Endothelial cell of umbilical vein (primary cell): ENCODE measurements around the gene MCCC2. TPM values are rescaled to one million over a fixed set of nuclear protein-coding genes. Genes with fewer than 3 reads are reported as not detected.

ENCODE experiments used
- BruUV-seq: library from RNA; stranded (reverse); fragments of 400-500 nt; replicated peaks from 2 replicates; lab custom pipeline; 2021; lab: Mats Ljungman, UMichigan
- CTCF ChIA-PET: fragments of 300-600, 350-600 bp; sonication (Branson Sonifier 250); formaldehyde crosslinking; loops from one replicate; lab custom pipeline; 2021; ENCODE audit warnings: antibody characterized with exemption, inconsistent platforms; lab: Charles Lee
- POLR2A ChIA-PET: fragments of 300-600, 350-600 bp; sonication (Branson Sonifier 250); formaldehyde crosslinking; loops from one replicate; lab custom pipeline; 2021; ENCODE audit warnings: antibody characterized with exemption, inconsistent platforms; lab: Charles Lee
- DNase-seq: peaks from one replicate; pipeline ENCODE4 v3.0.0-alpha.2; 2011; ENCODE audit warnings: low read depth, low spot score
- FAIRE-seq: peaks from 2 replicates; lab custom pipeline; 2011; peaks lifted over from hg19 to GRCh38; lab: Jason Lieb, UNC
- H2AFZ ChIP-seq: 2 replicates; pipeline ENCODE4 v1.6.0; 2012; ENCODE audit warnings: low read depth, low read length, control low read depth, inconsistent platforms
- H3K27ac ChIP-seq: 2 replicates; pipeline ENCODE4 v1.5.1; 2011; ENCODE audit warnings: low read depth, mild to moderate bottlenecking, control low read depth, low read length, moderate library complexity; ENCODE audit not compliant: insufficient read depth
- H3K27me3 ChIP-seq, 2 experiments: 2 replicates each; pipeline versions ENCODE4 v1.6.0 to v1.6.1; 2011; ENCODE audit warnings: low read length in 2 of 2, mixed read lengths in 1 of 2; ENCODE audit not compliant: control insufficient read depth in 2 of 2, insufficient read depth in 2 of 2
- H3K36me3 ChIP-seq, 2 experiments: 2 replicates in 1 of 2; 3 replicates in 1 of 2; pipeline ENCODE4 v1.5.1; 2011; ENCODE audit warnings: low read length in 2 of 2, mild to moderate bottlenecking in 1 of 2, moderate library complexity in 1 of 2; ENCODE audit not compliant: control insufficient read depth in 2 of 2, insufficient read depth in 2 of 2; ENCODE audit errors: extremely low read depth in 1 of 2
- H3K4me1 ChIP-seq: 3 replicates; pipeline ENCODE4 v1.5.1; 2011; ENCODE audit warnings: mild to moderate bottlenecking, low read length; ENCODE audit not compliant: control insufficient read depth, insufficient read depth; ENCODE audit errors: extremely low read depth
- H3K4me2 ChIP-seq: 2 replicates; pipeline ENCODE4 v1.6.1; 2011; ENCODE audit warnings: low read length, control low read depth, mixed read lengths; ENCODE audit not compliant: insufficient read depth
- H3K4me3 ChIP-seq, 3 experiments: fragments of 200-600 bp in 1 of 3; sonication (generic), shearing (Covaris generic) in 1 of 3; replicated peaks in 1 of 3; 2 replicates each; pipeline ENCODE4 v1.5.1; 2011 to 2016; ENCODE audit warnings: control low read depth in 3 of 3, low read length in 3 of 3, mild to moderate bottlenecking in 2 of 3, inconsistent platforms in 1 of 3, low read depth in 1 of 3, moderate library complexity in 1 of 3; ENCODE audit not compliant: insufficient read depth in 1 of 3
- H3K79me2 ChIP-seq: 2 replicates; pipeline ENCODE4 v1.6.0; 2012; ENCODE audit warnings: low read length, inconsistent platforms; ENCODE audit not compliant: control insufficient read depth, insufficient read depth
- H3K9ac ChIP-seq: replicated peaks from 2 replicates; pipeline ENCODE3; 2011; ENCODE audit warnings: low read length, control low read depth; ENCODE audit not compliant: insufficient read depth; ENCODE audit errors: extremely low read depth
- H3K9me1 ChIP-seq: replicated peaks from 3 replicates; pipeline ENCODE4 v1.6.0; 2011; ENCODE audit warnings: mild to moderate bottlenecking, low read length; ENCODE audit not compliant: control insufficient read depth, insufficient read depth; ENCODE audit errors: extremely low read depth
- H3K9me3 ChIP-seq: replicated peaks from 2 replicates; pipeline ENCODE4 v1.5.1; 2012; ENCODE audit warnings: low read length, inconsistent platforms; ENCODE audit not compliant: control insufficient read depth, insufficient read depth
- H4K20me1 ChIP-seq: replicated peaks from 2 replicates; pipeline ENCODE3; 2011; ENCODE audit warnings: mild to moderate bottlenecking, low read length; ENCODE audit not compliant: control insufficient read depth, insufficient read depth; ENCODE audit errors: extremely low read depth
- EZH2 ChIP-seq: IDR thresholded peaks from 2 replicates; pipeline ENCODE4 v1.6.1; 2012; ENCODE audit warnings: borderline replicate concordance, low read depth, mild to moderate bottlenecking, moderate library complexity, low read length, inconsistent platforms; ENCODE audit not compliant: severe bottlenecking
- FOS ChIP-seq: IDR thresholded peaks from 2 replicates; pipeline ENCODE4 v1.6.1; 2011; ENCODE audit warnings: mild to moderate bottlenecking, low read length, moderate library complexity, borderline replicate concordance; ENCODE audit not compliant: insufficient read depth
- GATA2 ChIP-seq: IDR thresholded peaks from 2 replicates; pipeline ENCODE4 v1.7.0; 2011; ENCODE audit warnings: low read depth, mild to moderate bottlenecking, moderate library complexity, mixed read lengths, low read length; ENCODE audit not compliant: insufficient read length, insufficient read depth
- JUN ChIP-seq: IDR thresholded peaks from 2 replicates; pipeline ENCODE4 v1.6.1; 2011; ENCODE audit warnings: borderline replicate concordance, low read depth; ENCODE audit not compliant: insufficient read length, insufficient read depth
- MAX ChIP-seq: IDR thresholded peaks from 2 replicates; pipeline ENCODE4 v1.6.1; 2011; ENCODE audit not compliant: insufficient read depth, insufficient read length
- POLR2A ChIP-seq: IDR thresholded peaks from 2 replicates; pipeline ENCODE4 v1.6.1; 2012; ENCODE audit warnings: low read depth, mild to moderate bottlenecking, control low read depth, low read length
- POLR2AphosphoS5 ChIP-seq: IDR thresholded peaks from 2 replicates; pipeline ENCODE4 v1.6.1; 2012; ENCODE audit warnings: low read depth, mild to moderate bottlenecking, control low read depth, low read length, moderate library complexity; ENCODE audit not compliant: insufficient read depth
- dilution Hi-C: fragments of 300-500 bp; cut with MboI; formaldehyde crosslinking; loops from one replicate; pipeline ENCODE4 v1.15.0; 2019; ENCODE audit warnings: low sequenced_read_pairs; ENCODE audit not compliant: extremely low pct_ligation_motif_present
- intact Hi-C: fragments of 100-400 bp; cut with micrococcal nuclease; formaldehyde crosslinking; loops from one replicate; pipeline ENCODE4 v1.10.0; 2022
- polyA plus RNA-seq, 4 experiments: library from polyadenylated mRNA; depleted of rRNA in 3 of 4; stranded (reverse) in 3 of 4; unstranded in 1 of 4; fragments of >200 nt; gene quantifications; 2 replicates each; pipeline versions ENCODE4 v1.2.1 to v1.2.3, GENCODE V29; 2011 to 2012; ENCODE audit warnings: missing spikeins in 1 of 4
- total RNA-seq: library from RNA; stranded (reverse); gene quantifications from 2 replicates; pipeline ENCODE4 v1.2.3, GENCODE V29; 2021
- TF ChIP-seq, protein P1 (sequence below), 2 donors: IDR thresholded peaks; 1 replicate in 1 of 2; 2 replicates in 1 of 2; pipeline ENCODE4 v1.5.1; 2011; ENCODE audit warnings: low read length in 2 of 2, mild to moderate bottlenecking in 2 of 2, moderate library complexity in 2 of 2, control low read depth in 1 of 2, inconsistent platforms in 1 of 2, low read depth in 1 of 2; ENCODE audit not compliant: insufficient read depth in 1 of 2; ENCODE audit errors: extremely low read depth in 1 of 2

Gene MCCC2
- total and polyA plus RNA-seq, 2 donors (not counting 3 experiments of a cell fraction or from before 2014, with no cell fraction given), result 27.9 to 28.6 TPM

DNA sequence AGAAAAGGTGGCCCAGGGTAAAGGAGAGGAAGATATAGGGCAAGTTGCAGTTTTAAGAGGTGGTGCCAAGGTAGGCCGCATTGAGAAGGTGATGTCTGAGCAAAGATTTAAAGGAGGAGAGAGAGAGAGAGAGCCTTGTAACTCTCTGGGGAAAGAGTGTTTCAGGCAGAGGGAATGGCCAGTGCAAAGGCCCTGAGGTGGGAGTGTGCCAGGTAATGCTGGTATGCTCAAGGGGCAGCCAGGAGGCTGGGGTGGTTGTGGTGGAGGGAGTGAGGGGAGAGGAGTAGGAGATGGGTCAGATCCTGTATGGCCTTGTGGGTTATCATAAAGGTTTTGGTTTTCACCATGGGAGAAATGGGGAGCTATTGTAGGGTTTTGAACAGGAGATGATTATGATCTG, 9.9 kb downstream of the MCCC2 start:
- BruUV-seq, result no TSS peak

More for the DNA sequence above, 9.9 kb downstream of the MCCC2 start:
- peaks cover 0 to 7% of the 10 kb centered on the region in 2 experiments for H3K36me3 ChIP-seq
- H3K27ac ChIP-seq, result no peak overlapping the region
- peaks cover 24% of the 10 kb centered on the region for H3K4me1 ChIP-seq
- H3K4me3 ChIP-seq, result no peak overlapping the region
- ChIA-PET CTCF (no interaction called here), POLR2A (no interaction called here)
- no peaks in the 10 kb centered on the region for H3K27me3 ChIP-seq
- no peaks in the 10 kb centered on the region for H4K20me1 ChIP-seq
- DNase-seq, result no peak
- H3K9ac ChIP-seq, result no peak overlapping the region
- no peaks in the 10 kb centered on the region for H3K9me3 ChIP-seq
- FAIRE-seq, result no peak
- intact Hi-C loops (no loop called here), dilution Hi-C loops (no loop called here)
- H3K9me1 ChIP-seq, result no peaks in the 10 kb centered on the region
- H3K4me2 ChIP-seq, result no peak overlapping the region
- H3K79me2 ChIP-seq, result no peaks in the 10 kb centered on the region
- no peak overlapping the region for H2AFZ ChIP-seq
- no peak for TF ChIP-seq POLR2AphosphoS5
- TF ChIP-seq, protein P1, sequence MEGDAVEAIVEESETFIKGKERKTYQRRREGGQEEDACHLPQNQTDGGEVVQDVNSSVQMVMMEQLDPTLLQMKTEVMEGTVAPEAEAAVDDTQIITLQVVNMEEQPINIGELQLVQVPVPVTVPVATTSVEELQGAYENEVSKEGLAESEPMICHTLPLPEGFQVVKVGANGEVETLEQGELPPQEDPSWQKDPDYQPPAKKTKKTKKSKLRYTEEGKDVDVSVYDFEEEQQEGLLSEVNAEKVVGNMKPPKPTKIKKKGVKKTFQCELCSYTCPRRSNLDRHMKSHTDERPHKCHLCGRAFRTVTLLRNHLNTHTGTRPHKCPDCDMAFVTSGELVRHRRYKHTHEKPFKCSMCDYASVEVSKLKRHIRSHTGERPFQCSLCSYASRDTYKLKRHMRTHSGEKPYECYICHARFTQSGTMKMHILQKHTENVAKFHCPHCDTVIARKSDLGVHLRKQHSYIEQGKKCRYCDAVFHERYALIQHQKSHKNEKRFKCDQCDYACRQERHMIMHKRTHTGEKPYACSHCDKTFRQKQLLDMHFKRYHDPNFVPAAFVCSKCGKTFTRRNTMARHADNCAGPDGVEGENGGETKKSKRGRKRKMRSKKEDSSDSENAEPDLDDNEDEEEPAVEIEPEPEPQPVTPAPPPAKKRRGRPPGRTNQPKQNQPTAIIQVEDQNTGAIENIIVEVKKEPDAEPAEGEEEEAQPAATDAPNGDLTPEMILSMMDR (IDR thresholded peaks at IDR 0.05; ENCODE audit: extremely low read depth in 1 of 2, insufficient read depth in 1 of 2, low read depth in 1 of 2, low read length in 2 of 2), result no peak
- no peak for TF ChIP-seq JUN
- no peak for TF ChIP-seq GATA2
- TF ChIP-seq FOS, result no peak
- no peak for TF ChIP-seq MAX
- no peak for TF ChIP-seq POLR2A
- no peak for TF ChIP-seq EZH2
